Loucy (cell line): ENCODE data around the gene PLEKHO2.
A peak's percentile ranks its signal among the peaks of the same experiment; 100 is the strongest.

Source experiments
- H2AFZ ChIP-seq: fragments of 200-600 bp; sonication (generic); 2 replicates; pipeline ENCODE4 v1.6.0; 2016; ENCODE audit warnings: antibody characterized with exemption, mild to moderate bottlenecking, low read length, moderate library complexity
- H3F3A ChIP-seq: fragments of 200-600 bp; 2 replicates; pipeline ENCODE4 v1.6.0; 2016; ENCODE audit warnings: antibody characterized with exemption, low read depth, mild to moderate bottlenecking
- H3K27me3 ChIP-seq: fragments of 200-600 bp; sonication (generic); 2 replicates; pipeline ENCODE4 v1.6.1; 2014; ENCODE audit warnings: low read length, mild to moderate bottlenecking; ENCODE audit not compliant: insufficient read depth, poor library complexity, severe bottlenecking
- H3K36me3 ChIP-seq: fragments of 200-600 bp; sonication (generic); 2 replicates; pipeline ENCODE4 v1.6.1; 2016; ENCODE audit warnings: low read length; ENCODE audit not compliant: insufficient read depth
- H3K4me1 ChIP-seq: fragments of 200-600 bp; sonication (generic); 2 replicates; pipeline ENCODE4 v1.5.1; 2014; ENCODE audit warnings: low read length, mild to moderate bottlenecking; ENCODE audit not compliant: insufficient read depth, poor library complexity, severe bottlenecking
- H3K4me2 ChIP-seq: fragments of 200-600 bp; sonication (generic); 2 replicates; pipeline ENCODE4 v1.6.0; 2014; ENCODE audit warnings: antibody characterized with exemption, low read length, low read depth, mild to moderate bottlenecking; ENCODE audit not compliant: poor library complexity, severe bottlenecking
- H3K4me3 ChIP-seq: fragments of 200-600 bp; sonication (generic); 2 replicates; pipeline ENCODE4 v1.5.1; 2014; ENCODE audit warnings: low read length, mild to moderate bottlenecking, mixed read lengths; ENCODE audit not compliant: poor library complexity, severe bottlenecking
- H3K79me2 ChIP-seq: fragments of 200-600 bp; sonication (generic); 2 replicates; pipeline ENCODE4 v1.6.1; 2014; ENCODE audit warnings: low read length; ENCODE audit not compliant: insufficient read depth
- H3K9ac ChIP-seq: fragments of 200-600 bp; sonication (generic); 2 replicates; pipeline ENCODE4 v1.6.0; 2014; ENCODE audit warnings: mild to moderate bottlenecking, low read depth, low read length, moderate library complexity; ENCODE audit not compliant: poor library complexity, severe bottlenecking
- H3K9me2 ChIP-seq: fragments of 200-600 bp; sonication (generic); replicated peaks from 2 replicates; pipeline ENCODE4 v1.6.1; 2016; ENCODE audit warnings: low read depth, low read length, mixed read lengths
- H3K9me3 ChIP-seq: fragments of 200-600 bp; sonication (generic); 2 replicates; pipeline ENCODE4 v1.6.1; 2014; ENCODE audit warnings: mild to moderate bottlenecking, antibody characterized with exemption, low read length, low read depth; ENCODE audit not compliant: insufficient read depth
- H4K20me1 ChIP-seq: fragments of 200-600 bp; sonication (generic); 2 replicates; pipeline ENCODE4 v1.6.0; 2014; ENCODE audit warnings: antibody characterized with exemption, low read length, mild to moderate bottlenecking; ENCODE audit not compliant: insufficient read depth, poor library complexity, severe bottlenecking
- EZH2phosphoT487 ChIP-seq: fragments of 200-600 bp; IDR thresholded peaks from 2 replicates; pipeline ENCODE4 v1.6.1; 2018; ENCODE audit warnings: antibody characterized with exemption, mild to moderate bottlenecking, moderate library complexity, borderline replicate concordance
- TF ChIP-seq, protein P1 (sequence below): fragments of 200-600 bp; sonication (generic); conservative IDR thresholded peaks from 2 replicates; pipeline ENCODE4 v1.5.1; 2014; ENCODE audit warnings: mild to moderate bottlenecking, antibody characterized with exemption, low read length

PLEKHO2 gene

DNA sequence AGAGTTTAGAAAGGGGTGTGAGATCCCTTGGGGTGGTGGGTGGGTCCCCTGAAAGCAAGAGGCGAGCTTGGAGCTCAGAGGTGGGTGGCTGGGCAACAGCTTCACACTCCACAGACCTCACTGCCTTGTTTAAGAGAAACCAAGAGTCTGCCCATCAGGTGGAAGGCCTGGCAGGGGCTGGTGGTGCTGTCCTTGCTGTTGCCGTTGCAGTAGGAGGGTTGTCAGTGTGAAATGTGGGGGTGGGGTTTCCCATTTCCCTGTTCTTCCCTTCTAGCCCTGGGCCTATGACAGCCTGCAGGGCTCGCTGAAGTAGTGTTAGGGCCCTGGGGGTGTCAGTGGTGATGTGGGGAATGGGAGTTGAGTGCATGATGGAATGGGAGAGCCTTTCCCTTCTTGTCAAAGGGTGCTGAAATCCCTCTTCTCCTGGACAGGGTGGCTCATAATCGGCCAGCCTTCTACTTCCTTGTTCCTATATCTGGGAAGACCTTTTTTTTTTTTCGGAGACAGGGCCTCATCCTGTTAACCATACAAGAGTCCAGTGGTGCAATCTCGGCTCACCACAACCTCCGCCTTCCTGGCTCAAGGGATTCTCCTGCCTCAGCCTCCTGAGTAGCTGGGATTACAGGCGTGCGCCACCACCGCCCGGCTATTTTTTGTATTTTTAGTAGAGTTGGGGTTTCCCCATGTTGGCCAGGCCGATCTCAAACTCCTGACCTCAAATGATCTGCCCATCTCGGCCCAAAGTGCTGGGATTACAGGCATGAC is 4.3 kb downstream of the PLEKHO2 start:
- 0 out of 2 replicates have a peak, but pooled peaks cover 1% of the 10 kb centered on the region for H3F3A ChIP-seq
- H3K9ac ChIP-seq = peak overlapping the region; percentile 95
- H3K4me2 ChIP-seq = peak overlapping the region; percentile 95
- TF ChIP-seq, protein P1, sequence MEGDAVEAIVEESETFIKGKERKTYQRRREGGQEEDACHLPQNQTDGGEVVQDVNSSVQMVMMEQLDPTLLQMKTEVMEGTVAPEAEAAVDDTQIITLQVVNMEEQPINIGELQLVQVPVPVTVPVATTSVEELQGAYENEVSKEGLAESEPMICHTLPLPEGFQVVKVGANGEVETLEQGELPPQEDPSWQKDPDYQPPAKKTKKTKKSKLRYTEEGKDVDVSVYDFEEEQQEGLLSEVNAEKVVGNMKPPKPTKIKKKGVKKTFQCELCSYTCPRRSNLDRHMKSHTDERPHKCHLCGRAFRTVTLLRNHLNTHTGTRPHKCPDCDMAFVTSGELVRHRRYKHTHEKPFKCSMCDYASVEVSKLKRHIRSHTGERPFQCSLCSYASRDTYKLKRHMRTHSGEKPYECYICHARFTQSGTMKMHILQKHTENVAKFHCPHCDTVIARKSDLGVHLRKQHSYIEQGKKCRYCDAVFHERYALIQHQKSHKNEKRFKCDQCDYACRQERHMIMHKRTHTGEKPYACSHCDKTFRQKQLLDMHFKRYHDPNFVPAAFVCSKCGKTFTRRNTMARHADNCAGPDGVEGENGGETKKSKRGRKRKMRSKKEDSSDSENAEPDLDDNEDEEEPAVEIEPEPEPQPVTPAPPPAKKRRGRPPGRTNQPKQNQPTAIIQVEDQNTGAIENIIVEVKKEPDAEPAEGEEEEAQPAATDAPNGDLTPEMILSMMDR = no peak
- TF ChIP-seq EZH2phosphoT487 = no peak
- peaks cover 62% of the 10 kb centered on the region for H3K4me1 ChIP-seq
- H3K36me3 ChIP-seq = peaks cover 15% of the 10 kb centered on the region; the same call in 1 of the 2 replicates
- no peaks in the 10 kb centered on the region for H3K9me3 ChIP-seq
- H3K4me3 ChIP-seq = peak overlapping the region; percentile 95
- H3K9me2 ChIP-seq = no peaks in the 10 kb centered on the region
- H3K27me3 ChIP-seq = no peaks in the 10 kb centered on the region
- H4K20me1 ChIP-seq = peaks cover 46% of the 10 kb centered on the region
- H3K79me2 ChIP-seq = peaks cover 84% of the 10 kb centered on the region
- H2AFZ ChIP-seq = no peak overlapping the region

DNA sequence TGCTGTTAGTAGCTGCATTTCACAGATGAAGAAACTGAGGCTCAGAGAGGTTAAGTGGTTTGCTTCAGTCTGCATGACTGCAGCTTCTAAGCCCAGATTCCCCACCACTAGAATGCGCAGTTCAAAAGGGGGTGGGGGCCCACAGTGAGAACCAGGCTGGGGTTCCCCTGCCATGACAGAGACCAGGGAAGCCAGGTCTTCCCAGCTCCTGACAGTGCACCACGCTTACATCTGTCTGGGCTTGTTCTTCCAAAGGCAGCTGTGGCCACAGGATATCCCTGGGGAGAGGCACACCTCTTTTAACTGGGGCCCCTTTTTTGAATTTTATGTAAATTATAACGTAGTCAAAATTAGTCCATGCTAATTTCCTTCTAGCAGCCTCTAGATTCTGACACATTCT is 5.3 kb downstream of the PLEKHO2 start:
- peaks cover 46% of the 10 kb centered on the region for H4K20me1 ChIP-seq
- H3K79me2 ChIP-seq = peaks cover 89% of the 10 kb centered on the region
- TF ChIP-seq, protein P1 = no peak
- no peak for TF ChIP-seq EZH2phosphoT487
- H3F3A ChIP-seq = no peaks in the 10 kb centered on the region
- H3K4me3 ChIP-seq = peak overlapping the region; percentile 95
- H3K9ac ChIP-seq = peak overlapping the region; percentile 43
- peak overlapping the region; percentile 95 for H3K4me2 ChIP-seq
- no peaks in the 10 kb centered on the region for H3K9me3 ChIP-seq
- H2AFZ ChIP-seq = no peak overlapping the region
- H3K4me1 ChIP-seq = peaks cover 60% of the 10 kb centered on the region
- H3K36me3 ChIP-seq = peaks cover 16% of the 10 kb centered on the region; the same call in 1 of the 2 replicates
- no peaks in the 10 kb centered on the region for H3K9me2 ChIP-seq
- H3K27me3 ChIP-seq = no peaks in the 10 kb centered on the region

DNA sequence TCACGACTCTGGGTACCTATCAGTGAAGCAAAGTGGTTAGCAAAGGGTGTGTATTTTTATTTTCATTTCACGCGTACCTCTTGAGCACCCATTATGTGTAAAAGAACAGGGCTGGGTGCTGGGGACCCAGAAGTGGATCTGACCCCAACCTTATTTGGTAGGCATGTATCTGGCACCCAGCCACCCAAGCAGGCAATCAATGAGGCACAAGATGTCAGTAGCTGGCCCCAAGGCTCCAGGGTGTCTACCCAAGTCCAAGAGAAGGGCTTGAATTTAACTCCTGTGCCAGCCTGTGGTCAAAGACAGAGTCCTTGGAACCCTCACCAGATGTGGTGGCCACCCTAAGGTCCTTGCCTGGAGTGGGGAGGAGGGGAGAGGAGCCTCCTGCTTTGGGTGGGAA is 5.7 kb downstream of the PLEKHO2 start:
- no peaks in the 10 kb centered on the region for H3K27me3 ChIP-seq
- H3K9me3 ChIP-seq = no peaks in the 10 kb centered on the region
- TF ChIP-seq EZH2phosphoT487 = no peak
- TF ChIP-seq, protein P1 = no peak
- peaks cover 89% of the 10 kb centered on the region for H3K79me2 ChIP-seq
- peak overlapping the region; percentile 95 for H3K4me3 ChIP-seq
- peaks cover 16% of the 10 kb centered on the region; the same call in 1 of the 2 replicates for H3K36me3 ChIP-seq
- peak overlapping the region; percentile 95 for H3K4me2 ChIP-seq
- peaks cover 45% of the 10 kb centered on the region for H4K20me1 ChIP-seq
- H3F3A ChIP-seq = no peaks in the 10 kb centered on the region
- H2AFZ ChIP-seq = no peak overlapping the region
- peak overlapping the region; percentile 43 for H3K9ac ChIP-seq
- peaks cover 57% of the 10 kb centered on the region for H3K4me1 ChIP-seq
- H3K9me2 ChIP-seq = no peaks in the 10 kb centered on the region
